WTC11 (cell line): ENCODE measurements around the gene SBK1. TPM values are rescaled to one million over a fixed set of nuclear protein-coding genes. Genes with fewer than 3 reads are reported as not detected.

Experiments used
- ATAC-seq: fragments of 200-7000 bp; cut with Tn5 transposase; 2 replicates; pipeline ENCODE4 v1.10.0; 2021; ENCODE audit warnings: mild to moderate bottlenecking, moderate library complexity
- CTCF ChIA-PET: fragments of 300-600 bp; sonication (Branson Sonifier 250); formaldehyde crosslinking; loops from one replicate; lab custom pipeline; 2021; ENCODE audit warnings: antibody characterized with exemption; lab: Charles Lee
- POLR2A ChIA-PET: fragments of 350-600 bp; sonication (Branson Sonifier 250); formaldehyde crosslinking; loops from one replicate; lab custom pipeline; 2021; ENCODE audit warnings: antibody characterized with exemption; lab: Charles Lee
- DNase-seq: peaks from one replicate; pipeline ENCODE4 v3.0.0; 2021; ENCODE audit warnings: low spot score
- H3K27ac Mint-ChIP-seq: 2 replicates; pipeline ENCODE4 v1.8.0; 2021; ENCODE audit warnings: mixed read lengths
- H3K27me3 Mint-ChIP-seq: 2 replicates; pipeline ENCODE4 v1.8.0; 2021; ENCODE audit warnings: low read depth, mild to moderate bottlenecking, moderate library complexity, mixed read lengths
- H3K36me3 Mint-ChIP-seq: 2 replicates; pipeline ENCODE4 v1.8.0; 2021; ENCODE audit warnings: mixed read lengths
- H3K4me1 Mint-ChIP-seq: 2 replicates; pipeline ENCODE4 v1.8.0; 2022; ENCODE audit warnings: mixed read lengths
- H3K4me3 Mint-ChIP-seq: 2 replicates; pipeline ENCODE4 v1.8.0; 2021; ENCODE audit warnings: mild to moderate bottlenecking, moderate library complexity, mixed read lengths
- H3K9me3 Mint-ChIP-seq: 2 replicates; pipeline ENCODE4 v1.8.0; 2021; ENCODE audit warnings: mixed read lengths
- ARID4B ChIP-seq: sonication (generic); formaldehyde crosslinking; IDR thresholded peaks from 2 replicates; pipeline ENCODE4 v1.8.0; 2023; ENCODE audit warnings: missing genetic modification reagents, mild to moderate bottlenecking, borderline replicate concordance
- ATF1 ChIP-seq: sonication (generic); formaldehyde crosslinking; IDR thresholded peaks from 2 replicates; pipeline ENCODE4 v1.8.1; 2023; ENCODE audit warnings: mild to moderate bottlenecking, moderate library complexity, missing genetic modification reagents
- ATF3 ChIP-seq: sonication (generic); formaldehyde crosslinking; conservative IDR thresholded peaks from 2 replicates; pipeline ENCODE4 v1.8.1; 2022; ENCODE audit warnings: mild to moderate bottlenecking, missing genetic modification reagents
- CTCF ChIP-seq: fragments of 200-600 bp; IDR thresholded peaks from 2 replicates; pipeline ENCODE4 v1.8.0; 2022; ENCODE audit warnings: antibody characterized with exemption
- ERG ChIP-seq: fragments of 250-450 bp; sonication (Bioruptor Pico); IDR thresholded peaks from 2 replicates; pipeline ENCODE4 v1.8.0; 2021; ENCODE audit warnings: mild to moderate bottlenecking
- ESRRA ChIP-seq: sonication (generic); formaldehyde crosslinking; IDR thresholded peaks from 2 replicates; pipeline ENCODE4 v1.8.1; 2022; ENCODE audit warnings: mild to moderate bottlenecking, missing genetic modification reagents, borderline replicate concordance
- GABPB1 ChIP-seq: sonication (generic); formaldehyde crosslinking; IDR thresholded peaks from 2 replicates; pipeline ENCODE4 v1.8.1; 2023; ENCODE audit warnings: mild to moderate bottlenecking, missing genetic modification reagents
- IRF2 ChIP-seq: sonication (generic); formaldehyde crosslinking; IDR thresholded peaks from 2 replicates; pipeline ENCODE4 v1.8.0; 2022; ENCODE audit warnings: low read depth, missing genetic modification reagents, borderline replicate concordance
- JUN ChIP-seq: sonication (generic); formaldehyde crosslinking; IDR thresholded peaks from 2 replicates; pipeline ENCODE4 v1.8.0; 2023; ENCODE audit warnings: mild to moderate bottlenecking, missing genetic modification reagents
- MLX ChIP-seq: sonication (generic); formaldehyde crosslinking; IDR thresholded peaks from 2 replicates; pipeline ENCODE4 v1.8.1; 2023; ENCODE audit warnings: mild to moderate bottlenecking, missing genetic modification reagents, moderate library complexity
- NFYB ChIP-seq: sonication (generic); formaldehyde crosslinking; conservative IDR thresholded peaks from 2 replicates; pipeline ENCODE4 v1.8.0; 2022; ENCODE audit warnings: low read depth, missing genetic modification reagents
- SMAD4 ChIP-seq: sonication (generic); formaldehyde crosslinking; IDR thresholded peaks from 2 replicates; pipeline ENCODE4 v1.8.0; 2022; ENCODE audit warnings: mild to moderate bottlenecking, missing genetic modification reagents
- TEAD4 ChIP-seq: sonication (generic); formaldehyde crosslinking; IDR thresholded peaks from 2 replicates; pipeline ENCODE4 v1.8.0; 2022; ENCODE audit warnings: mild to moderate bottlenecking, missing genetic modification reagents
- ZBTB21 ChIP-seq: sonication (generic); formaldehyde crosslinking; IDR thresholded peaks from 2 replicates; pipeline ENCODE4 v1.8.1; 2023; ENCODE audit warnings: mild to moderate bottlenecking, missing genetic modification reagents, borderline replicate concordance
- ZBTB43 ChIP-seq: sonication (generic); formaldehyde crosslinking; IDR thresholded peaks from 2 replicates; pipeline ENCODE4 v1.8.1; 2023; ENCODE audit warnings: mild to moderate bottlenecking, missing genetic modification reagents
- ZNF138 ChIP-seq: sonication (generic); formaldehyde crosslinking; conservative IDR thresholded peaks from 2 replicates; pipeline ENCODE4 v1.8.1; 2022; ENCODE audit warnings: mild to moderate bottlenecking, moderate library complexity, missing genetic modification reagents
- ZNF263 ChIP-seq: sonication (generic); formaldehyde crosslinking; IDR thresholded peaks from 2 replicates; pipeline ENCODE4 v1.8.1; 2022; ENCODE audit warnings: low read depth, mild to moderate bottlenecking, moderate library complexity, missing genetic modification reagents
- ZNF317 ChIP-seq: sonication (generic); formaldehyde crosslinking; IDR thresholded peaks from 2 replicates; pipeline ENCODE4 v1.8.1; 2023; ENCODE audit warnings: low read depth, mild to moderate bottlenecking, moderate library complexity, missing genetic modification reagents, borderline replicate concordance
- ZNF423 ChIP-seq: fragments of 250-450 bp; sonication (Bioruptor Pico); IDR thresholded peaks from 2 replicates; pipeline ENCODE4 v2.1.2; 2022; ENCODE audit warnings: mild to moderate bottlenecking, moderate library complexity
- ZNF671 ChIP-seq: fragments of 250-450 bp; sonication (Bioruptor Pico); IDR thresholded peaks from 2 replicates; pipeline ENCODE4 v1.8.0; 2021; ENCODE audit warnings: mild to moderate bottlenecking
- ZSCAN18 ChIP-seq: fragments of 250-450 bp; sonication (Bioruptor Pico); IDR thresholded peaks from 2 replicates; pipeline ENCODE4 v2.1.2; 2022; ENCODE audit warnings: mild to moderate bottlenecking, moderate library complexity
- total RNA-seq: library from RNA; stranded (reverse); gene quantifications from 3 replicates; pipeline ENCODE4 v1.2.3, GENCODE V29; 2021

The SBK1 gene
- total RNA-seq, 1 experiment from 2014 or later: 85.7 TPM

- no peak for TF ChIP-seq IRF2
- TF ChIP-seq ESRRA: no peak
- no peak for TF ChIP-seq ZNF263
- no peak for TF ChIP-seq ERG (CRISPR knock-in tag)
- no peak for TF ChIP-seq TEAD4 (CRISPR knock-in tag)
These were observed 10.3 kb upstream of the SBK1 start (continued) for GRCh38 chr16:28282045-28282444.

- ATAC-seq: no peak
- Mint-ChIP-seq H3K27ac (peak overlapping the region; percentile 49; the same call in 1 of the 2 replicates), H3K9me3 (no peaks in the 10 kb centered on the region), H3K27me3 (no peaks in the 10 kb centered on the region), H3K4me3 (no peak overlapping the region), H3K4me1 (peaks cover 12% of the 10 kb centered on the region), H3K36me3 (peaks cover 5% of the 10 kb centered on the region)
- CTCF ChIA-PET: interaction anchor here (1.3 to 4.2 kb wide), 2 partner anchors 33 to 38 kb away, joined by 4 to 23 read pairs; no protein-coding TSS in a partner anchor
- no peak for TF ChIP-seq CTCF
- TF ChIP-seq ZNF423 (CRISPR knock-in tag): no peak
- TF ChIP-seq ZNF138 (CRISPR knock-in tag): no peak
- no peak for TF ChIP-seq NFYB (CRISPR knock-in tag)
- no peak for TF ChIP-seq SMAD4 (CRISPR knock-in tag)
- no peak for TF ChIP-seq GABPB1
- no peak for DNase-seq
- POLR2A ChIA-PET: interaction anchor here (0.5 to 0.9 kb wide), 2 partner anchors 8 to 63 kb away, joined by 3 to 8 read pairs; no protein-coding TSS in a partner anchor
These were observed 9.2 kb upstream of the SBK1 start for GRCh38 chr16:28283173-28283572.

- DNase-seq (peak; percentile 38), ATAC-seq (peak; percentile 71)
- no peak overlapping the region for H3K4me3 Mint-ChIP-seq
- H3K36me3 Mint-ChIP-seq: peaks cover 5% of the 10 kb centered on the region
- H3K27ac Mint-ChIP-seq: peak overlapping the region; percentile 12
- peaks cover 19% of the 10 kb centered on the region for H3K4me1 Mint-ChIP-seq
- ChIA-PET POLR2A (interaction anchor here (0.5 kb wide), 1 partner anchor 64 kb away, joined by 8 read pairs; no protein-coding TSS in a partner anchor), CTCF (interaction anchor here (1.0 to 4.2 kb wide), 4 partner anchors 14 to 38 kb away, joined by 4 to 23 read pairs (median 8); no protein-coding TSS in a partner anchor)
- H3K9me3 Mint-ChIP-seq: no peaks in the 10 kb centered on the region
- H3K27me3 Mint-ChIP-seq: no peaks in the 10 kb centered on the region
- no peak for TF ChIP-seq ZBTB21
- no peak for TF ChIP-seq ZNF671
- no peak for TF ChIP-seq ATF3 (CRISPR knock-in tag)
- TF ChIP-seq JUN: no peak
- no peak for TF ChIP-seq ZNF317 (CRISPR knock-in tag)
- no peak for TF ChIP-seq MLX (CRISPR knock-in tag)
- TF ChIP-seq ATF1: no peak
- TF ChIP-seq ZBTB43 (CRISPR knock-in tag): no peak
- TF ChIP-seq ARID4B (CRISPR knock-in tag): no peak
- TF ChIP-seq ESRRA: no peak
- TF ChIP-seq ZSCAN18 (CRISPR knock-in tag): no peak
These were observed 8.3 kb upstream of the SBK1 start for GRCh38 chr16:28283798-28284577.
